Measurements from ENCODE around the gene SPRR1A.
A peak's percentile ranks its signal among the peaks of the same experiment; 100 is the strongest.

Gene SPRR1A

GRCh38 chr1:152983743-152984142 lies at the start of gene SPRR1A:
SPRR1A (plus strand) TSS chr1:152984081; CDS start chr1:152985231, 1,150 bp downstream.
- peak; percentile 37 for DNase-seq

- no peak for DNase-seq
Measured at GRCh38 chr1:152940614-152941013, 43.3 kb upstream of the SPRR1A start.

GRCh38 chr1:152941037-152941711 lies 42.7 kb upstream of the SPRR1A start:
- DNase-seq = no peak

- no peak for DNase-seq
Measured at GRCh38 chr1:152942161-152942560, 41.7 kb upstream of the SPRR1A start.

- DNase-seq = no peak
Measured at GRCh38 chr1:152946248-152946647, 37.6 kb upstream of the SPRR1A start.

- no peak for DNase-seq
Measured at GRCh38 chr1:152946651-152947256, 37.1 kb upstream of the SPRR1A start, which contains the start of gene SPRR5. SPRR5 (plus strand) TSS chr1:152947206; CDS start chr1:152948555, 1,349 bp downstream.

GRCh38 chr1:152951711-152952110 lies 32.2 kb upstream of the SPRR1A start:
- DNase-seq = no peak

GRCh38 chr1:152953761-152954160 lies 30.1 kb upstream of the SPRR1A start:
- DNase-seq = no peak

- DNase-seq = no peak
Measured at GRCh38 chr1:152954436-152954835, 29.4 kb upstream of the SPRR1A start.

- no peak for DNase-seq
Measured at GRCh38 chr1:152957561-152957960, 26.3 kb upstream of the SPRR1A start.

- no peak for DNase-seq
Measured at GRCh38 chr1:152959273-152959672, 24.6 kb upstream of the SPRR1A start.

- DNase-seq = no peak
Measured at GRCh38 chr1:152959801-152960451, 24.0 kb upstream of the SPRR1A start.

GRCh38 chr1:152960452-152961044 lies 23.3 kb upstream of the SPRR1A start:
- no peak for DNase-seq

- no peak for DNase-seq
Measured at GRCh38 chr1:152961226-152961891, 22.5 kb upstream of the SPRR1A start.

- DNase-seq = no peak
Measured at GRCh38 chr1:152962876-152963415, 20.9 kb upstream of the SPRR1A start.

GRCh38 chr1:152964536-152964935 lies 19.3 kb upstream of the SPRR1A start:
- no peak for DNase-seq

GRCh38 chr1:152965853-152966252 lies 18.0 kb upstream of the SPRR1A start:
- no peak for DNase-seq

GRCh38 chr1:152967201-152967600 lies 16.7 kb upstream of the SPRR1A start:
- DNase-seq = no peak

GRCh38 chr1:152968248-152968647 lies 15.6 kb upstream of the SPRR1A start:
- DNase-seq = no peak

- no peak for DNase-seq
Measured at GRCh38 chr1:152969036-152969435, 14.8 kb upstream of the SPRR1A start.

GRCh38 chr1:152970495-152970894 lies 13.4 kb upstream of the SPRR1A start, which contains the start of gene SPRR4:
SPRR4 (plus strand) TSS chr1:152970648; CDS start chr1:152971891, 1,243 bp downstream.
- no peak for DNase-seq

GRCh38 chr1:152972196-152972886 lies 11.5 kb upstream of the SPRR1A start:
- no peak for DNase-seq
